RWPE1 (cell line): ENCODE data around the gene TSC22D1.
"Not testable (repeated sequence)": the region's sequence is repeated elsewhere in the genome, so short reads cannot be mapped to it uniquely, and the experiment has no call there.

Experiments
- CTCF ChIA-PET: fragments of 350-600 bp; sonication (Branson Sonifier 250); formaldehyde crosslinking; extraction: SDS; loops from one replicate; lab custom pipeline; 2021; lab: Yijun Ruan, JAX
- POLR2A ChIA-PET: fragments of 400-600 bp; formaldehyde crosslinking; extraction: SDS; loops from one replicate; lab custom pipeline; 2020; ENCODE audit warnings: antibody characterized with exemption; ENCODE audit not compliant: low non-redundant PET; lab: Yijun Ruan, JAX
- DNase-seq: peaks from one replicate; pipeline ENCODE4 v3.0.0; 2012; ENCODE audit warnings: low spot score
- H3K27ac ChIP-seq: fragments of 450-650 bp; 2 replicates; pipeline ENCODE4 v1.5.1; 2017
- TF ChIP-seq, protein P1 (sequence below): fragments of 450-650 bp; conservative IDR thresholded peaks from 2 replicates; pipeline ENCODE4 v1.5.1; 2017; ENCODE audit warnings: low read depth, mild to moderate bottlenecking

The TSC22D1 gene

DNA sequence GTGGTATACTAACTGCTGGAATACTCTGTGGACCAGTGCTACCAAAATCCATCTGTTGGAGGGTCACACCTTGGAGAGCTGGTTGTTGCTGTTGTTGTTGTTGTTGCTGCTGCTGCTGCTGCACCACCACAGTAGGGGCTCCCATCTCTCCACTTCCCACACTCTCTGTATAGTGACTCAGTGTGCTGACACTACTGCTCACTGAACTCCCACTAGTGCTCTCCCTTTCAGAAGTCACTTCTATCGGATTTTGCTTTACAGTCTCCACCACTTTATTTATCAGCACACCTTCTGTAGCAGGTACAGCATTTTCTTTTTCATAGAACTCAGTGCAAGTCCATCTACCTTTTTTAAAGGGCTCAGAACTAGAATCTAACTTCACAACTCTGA, 1.7 kb downstream of the TSC22D1 start:
- DNase-seq, result no peak
- TF ChIP-seq, protein P1, sequence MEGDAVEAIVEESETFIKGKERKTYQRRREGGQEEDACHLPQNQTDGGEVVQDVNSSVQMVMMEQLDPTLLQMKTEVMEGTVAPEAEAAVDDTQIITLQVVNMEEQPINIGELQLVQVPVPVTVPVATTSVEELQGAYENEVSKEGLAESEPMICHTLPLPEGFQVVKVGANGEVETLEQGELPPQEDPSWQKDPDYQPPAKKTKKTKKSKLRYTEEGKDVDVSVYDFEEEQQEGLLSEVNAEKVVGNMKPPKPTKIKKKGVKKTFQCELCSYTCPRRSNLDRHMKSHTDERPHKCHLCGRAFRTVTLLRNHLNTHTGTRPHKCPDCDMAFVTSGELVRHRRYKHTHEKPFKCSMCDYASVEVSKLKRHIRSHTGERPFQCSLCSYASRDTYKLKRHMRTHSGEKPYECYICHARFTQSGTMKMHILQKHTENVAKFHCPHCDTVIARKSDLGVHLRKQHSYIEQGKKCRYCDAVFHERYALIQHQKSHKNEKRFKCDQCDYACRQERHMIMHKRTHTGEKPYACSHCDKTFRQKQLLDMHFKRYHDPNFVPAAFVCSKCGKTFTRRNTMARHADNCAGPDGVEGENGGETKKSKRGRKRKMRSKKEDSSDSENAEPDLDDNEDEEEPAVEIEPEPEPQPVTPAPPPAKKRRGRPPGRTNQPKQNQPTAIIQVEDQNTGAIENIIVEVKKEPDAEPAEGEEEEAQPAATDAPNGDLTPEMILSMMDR, result no peak
- ChIA-PET POLR2A (no interaction called here), CTCF (interaction anchor here (0.6 to 0.7 kb wide), 2 partner anchors 58 to 340 kb away, joined by 3 read pairs; no protein-coding TSS in a partner anchor)
- peak overlapping the region; percentile 45; the same call in 1 of the 2 replicates for H3K27ac ChIP-seq

DNA sequence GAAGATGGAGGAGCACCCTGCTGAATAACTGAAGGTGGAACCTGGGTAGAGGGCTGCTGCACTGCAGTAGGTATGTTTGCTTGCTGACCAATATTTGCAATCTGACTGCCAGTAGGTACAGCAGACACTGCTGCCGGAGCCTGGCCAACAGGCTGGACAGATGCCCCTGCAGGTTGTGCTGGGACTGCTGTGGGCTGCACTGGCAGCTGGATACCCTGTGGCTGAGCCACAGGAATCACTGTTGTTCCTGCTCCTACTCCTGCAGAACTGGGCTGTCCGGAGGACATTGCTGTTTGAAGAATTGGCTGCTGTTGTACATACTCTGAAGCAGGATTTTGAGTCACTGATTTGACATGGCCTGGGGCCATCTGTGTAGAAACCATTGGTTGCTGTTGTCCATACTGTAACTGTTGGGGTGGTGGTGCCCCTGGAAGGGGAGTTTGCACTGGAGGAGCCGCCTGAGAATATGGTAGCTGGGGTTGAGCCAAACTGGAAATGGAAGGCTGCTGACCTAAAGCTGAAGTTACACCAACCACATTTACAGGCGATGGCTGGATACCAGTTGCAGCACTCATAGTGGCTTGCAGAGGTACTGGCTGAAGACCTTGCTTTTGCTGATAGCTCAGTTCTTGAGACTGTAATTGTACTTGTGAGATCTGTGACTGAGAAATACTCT, 2.2 kb downstream of the TSC22D1 start:
- DNase-seq, result no peak
- ChIA-PET POLR2A (no interaction called here), CTCF (interaction anchor here (0.6 kb wide), 1 partner anchor 57 kb away, joined by 3 read pairs; no protein-coding TSS in a partner anchor)
- TF ChIP-seq, protein P1, result 0 out of 2 replicates have a peak, but pooled peaks have one; percentile 14
- H3K27ac ChIP-seq, result peak overlapping the region; percentile 45

DNA sequence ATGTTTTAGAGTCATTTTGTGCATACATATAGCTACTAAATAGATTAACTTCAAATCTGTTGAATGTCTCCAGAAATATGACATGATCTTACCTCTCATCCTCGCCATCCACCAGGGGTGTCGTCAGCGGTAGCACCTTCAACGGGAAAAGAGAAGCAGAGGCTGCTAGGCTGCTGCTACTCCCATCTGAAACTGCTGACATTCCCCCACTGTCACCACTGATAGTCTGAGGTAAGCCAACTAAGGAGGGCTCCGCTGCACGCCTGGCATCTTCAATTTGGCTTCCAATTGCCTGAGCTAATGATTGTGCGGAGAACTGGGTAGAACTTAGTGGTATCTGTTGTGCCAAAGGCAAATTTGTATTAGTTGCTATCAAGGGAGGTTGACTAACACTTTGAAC, 3.1 kb downstream of the TSC22D1 start:
- ChIA-PET CTCF (interaction anchor here (0.6 kb wide), 1 partner anchor 217 kb away, joined by 3 read pairs; no protein-coding TSS in a partner anchor), POLR2A (no interaction called here)
- TF ChIP-seq, protein P1, result no peak
- DNase-seq, result no peak
- no peak overlapping the region for H3K27ac ChIP-seq

DNA sequence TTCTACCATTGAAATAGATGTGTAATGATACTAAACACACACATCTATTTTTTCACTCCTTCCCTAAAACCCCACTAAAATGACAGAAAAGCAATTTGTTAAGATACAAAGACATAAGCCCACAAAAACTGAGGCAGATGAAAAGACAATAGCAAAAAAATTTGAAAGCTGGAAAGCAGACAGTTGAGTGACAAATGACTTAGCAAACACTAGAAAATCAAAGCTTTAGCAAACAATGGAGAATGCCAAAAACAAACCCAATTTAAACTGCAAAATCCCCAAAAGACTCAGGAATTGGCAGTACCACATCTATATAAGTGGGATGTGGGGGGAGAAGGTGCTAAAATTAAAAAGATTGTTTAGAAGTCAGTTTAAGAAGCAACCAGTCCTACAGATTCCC, 9.5 kb downstream of the TSC22D1 start:
- ChIA-PET CTCF (interaction anchor here (0.5 to 0.7 kb wide), 3 partner anchors 53 to 78 kb away, joined by 3 to 5 read pairs (median 4); no protein-coding TSS in a partner anchor), POLR2A (no interaction called here)
- DNase-seq, result no peak
- H3K27ac ChIP-seq, result no peak overlapping the region
- TF ChIP-seq, protein P1, result no peak

DNA sequence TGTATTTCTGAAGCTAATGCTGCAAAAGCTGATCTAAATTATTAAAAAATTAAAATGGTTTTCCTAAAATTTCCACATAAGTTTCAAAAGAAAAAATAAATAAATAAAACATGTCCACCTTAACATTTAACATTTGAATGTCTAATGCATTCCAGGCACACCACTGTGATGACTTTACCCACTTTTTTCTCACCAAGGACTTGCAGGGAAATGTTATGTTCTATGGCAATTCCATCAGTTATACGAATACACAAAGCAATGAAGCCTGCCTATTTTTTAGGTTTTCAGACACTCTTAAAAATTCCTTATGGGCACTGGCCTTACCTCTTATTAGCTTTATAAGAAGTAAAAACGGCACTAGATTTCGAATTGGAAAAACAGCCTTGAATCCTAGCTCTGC, 10.2 kb downstream of the TSC22D1 start:
- CTCF ChIA-PET, result interaction anchor here (0.5 to 0.6 kb wide), 2 partner anchors 12 to 82 kb away, joined by 3 read pairs; no protein-coding TSS in a partner anchor
- POLR2A ChIA-PET, result no interaction called here

DNA sequence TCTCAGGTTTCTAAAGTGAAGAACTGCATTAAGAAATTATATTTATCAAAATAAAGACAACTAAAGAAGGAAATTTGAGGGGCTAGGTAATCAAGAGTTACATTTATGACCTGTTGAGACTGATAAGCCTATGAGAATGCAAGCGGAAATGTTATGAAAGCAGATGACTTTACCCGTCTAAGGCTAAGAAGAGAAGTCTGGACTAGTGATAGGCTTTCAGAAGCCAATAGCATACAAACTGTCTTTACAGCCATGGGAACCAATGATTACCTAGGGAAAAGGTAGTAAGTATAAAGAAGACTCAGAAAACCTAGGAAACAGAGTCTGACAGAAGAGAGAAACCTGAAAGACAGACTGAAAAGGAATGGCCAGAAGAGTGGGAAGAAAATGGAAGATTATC, 11.2 kb downstream of the TSC22D1 start:
- no peak overlapping the region for H3K27ac ChIP-seq
- ChIA-PET POLR2A (no interaction called here), CTCF (no interaction called here)
- TF ChIP-seq, protein P1, result no peak
- no peak for DNase-seq

More for the DNA sequence above, 10.2 kb downstream of the TSC22D1 start:
- no peak for DNase-seq
- TF ChIP-seq, protein P1, result no peak
- no peak overlapping the region for H3K27ac ChIP-seq

DNA sequence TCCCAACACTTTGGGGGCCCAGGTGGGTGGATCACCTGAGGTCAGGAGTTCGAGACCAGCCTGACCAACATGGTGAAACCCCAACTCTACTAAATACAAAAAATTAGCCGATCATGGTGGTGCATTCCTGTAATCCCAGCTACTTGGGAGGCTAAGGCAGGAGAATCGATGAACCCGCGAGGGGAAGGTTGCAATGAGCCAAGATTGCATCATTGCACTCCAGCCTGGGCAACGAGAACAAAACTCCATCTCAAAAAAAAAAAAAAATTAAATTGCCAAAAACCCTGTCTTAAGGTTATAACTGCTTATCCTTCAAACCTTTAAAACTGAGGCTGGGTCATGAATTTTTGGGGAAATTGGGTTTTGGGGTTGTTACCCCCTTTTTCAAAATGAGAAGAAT, 13.3 kb downstream of the TSC22D1 start:
- POLR2A ChIA-PET, DNase-seq, H3K27ac ChIP-seq: not testable (repeated sequence)
- CTCF ChIA-PET, result interaction anchor here (0.6 to 0.7 kb wide), 2 partner anchors 8 to 112 kb away, joined by 3 to 5 read pairs; no protein-coding TSS in a partner anchor
